CD4-positive, alpha-beta T cell treated with Interferon gamma for 1 hour (primary cell): Measurements from ENCODE around the gene MACROD2.

Experiments
- DNase-seq: peaks from one replicate; pipeline ENCODE4 v3.0.0-alpha.2; 2020

Gene MACROD2

GRCh38 chr20:14790190-14790589 is 794.9 kb downstream of the MACROD2 start:
- no peak for DNase-seq

DNA sequence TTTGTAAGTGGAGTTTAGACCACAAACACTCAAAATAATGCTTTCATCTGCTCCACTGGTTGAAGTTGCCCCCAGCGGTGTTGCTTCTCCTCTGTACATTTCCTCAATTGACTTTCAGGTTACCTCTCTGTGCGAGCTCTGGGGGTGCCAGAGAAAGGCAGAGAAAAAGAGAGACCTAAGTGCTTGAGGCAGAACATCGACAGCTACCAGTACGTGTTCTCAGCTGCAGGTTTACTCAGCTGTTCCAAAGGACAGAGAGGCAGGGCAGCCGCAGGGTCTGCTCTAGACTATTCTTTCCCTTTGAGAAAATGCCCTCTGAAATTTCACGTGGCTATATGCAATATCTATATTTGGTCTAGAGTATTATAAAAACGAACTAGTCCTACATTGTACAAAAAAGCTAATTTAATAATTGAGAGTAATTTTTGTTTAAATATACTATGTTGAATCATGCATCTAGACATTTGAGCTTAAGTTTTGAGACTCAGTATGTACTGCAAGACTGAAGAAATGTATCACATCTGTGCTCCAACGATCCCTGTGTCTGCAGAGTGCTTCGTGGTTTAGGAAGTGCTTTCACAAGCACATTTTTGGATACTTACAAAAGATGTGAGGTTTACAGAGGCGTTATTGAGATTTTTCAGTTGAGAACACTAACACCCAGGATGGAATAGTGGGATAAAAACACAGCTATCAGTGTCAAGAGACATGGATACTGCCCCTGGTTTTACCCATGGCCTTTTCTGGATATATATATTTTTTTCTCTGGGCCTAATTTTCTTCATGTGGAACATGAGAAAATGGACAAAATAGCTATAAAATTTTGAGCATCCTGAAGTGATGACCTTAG is 795.7 kb downstream of the MACROD2 start:
- no peak for DNase-seq

- DNase-seq = no peak
These were observed 797.6 kb downstream of the MACROD2 start for GRCh38 chr20:14792915-14793314.

DNA sequence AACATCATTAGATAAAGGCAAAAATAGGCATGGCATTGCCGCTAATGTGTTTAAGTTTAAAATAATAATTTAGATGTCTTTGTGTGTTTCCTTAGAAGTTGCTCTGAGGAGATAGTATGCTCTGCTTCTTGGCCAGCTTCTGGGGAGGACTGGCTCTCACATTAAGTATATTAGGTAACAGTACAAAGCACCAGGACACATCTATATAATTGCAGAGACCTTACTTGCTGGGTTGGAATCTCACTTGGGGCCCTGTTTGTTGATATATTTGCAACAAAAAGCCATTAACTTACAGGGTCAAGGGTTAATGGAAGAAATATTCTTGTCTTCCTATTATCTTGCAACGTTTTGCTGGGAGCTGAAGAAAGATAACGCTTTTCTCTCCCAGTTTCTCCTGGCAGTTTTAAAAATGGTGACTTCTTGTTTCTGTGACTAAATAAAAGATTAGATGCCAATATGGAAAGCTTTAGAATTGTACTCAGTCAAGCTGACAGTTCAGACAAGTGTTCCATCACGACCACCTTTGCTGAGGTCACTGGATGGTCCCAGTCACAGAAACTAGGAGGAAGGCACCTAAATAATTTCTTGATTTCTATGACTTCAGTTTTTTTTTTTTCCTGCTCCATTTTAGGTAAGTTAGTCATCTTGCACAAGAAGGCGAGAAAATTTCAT is 804.4 kb downstream of the MACROD2 start:
- no peak for DNase-seq

GRCh38 chr20:14800707-14801425 is 805.5 kb downstream of the MACROD2 start:
- no peak for DNase-seq

DNA sequence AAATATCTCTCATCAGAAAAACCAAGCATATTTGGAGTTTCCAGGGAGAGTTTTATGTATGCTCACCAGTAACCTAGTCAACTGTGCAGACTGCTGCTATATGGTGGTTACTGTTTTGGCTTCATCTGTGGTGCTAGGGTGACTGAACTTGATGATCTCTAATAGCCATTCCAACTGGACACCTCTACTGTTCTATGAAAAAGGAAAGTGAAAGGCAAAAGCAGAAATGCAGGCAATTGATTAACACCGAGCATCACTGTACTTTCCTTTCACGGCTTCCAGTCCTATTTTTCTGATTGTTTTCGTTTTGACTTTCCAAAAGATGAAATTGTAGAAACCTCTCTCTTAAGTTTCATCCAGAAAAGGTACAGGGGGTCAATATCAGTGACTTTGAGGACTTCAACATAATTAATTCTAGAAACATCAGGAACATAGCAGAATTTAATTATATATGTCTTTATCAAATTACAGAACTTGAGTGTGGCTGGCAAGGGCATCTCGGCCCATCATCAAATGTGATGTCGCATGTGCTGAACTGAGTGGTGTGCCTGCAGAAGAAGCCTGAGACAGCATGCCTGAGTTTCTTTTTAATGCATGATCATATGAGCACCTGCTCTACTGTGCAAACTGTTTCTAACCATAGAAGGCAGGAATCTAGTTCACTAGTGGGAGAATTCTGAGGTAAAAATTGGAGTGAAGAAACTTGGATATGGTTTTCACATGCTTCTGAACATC is 806.4 kb downstream of the MACROD2 start:
- no peak for DNase-seq

DNA sequence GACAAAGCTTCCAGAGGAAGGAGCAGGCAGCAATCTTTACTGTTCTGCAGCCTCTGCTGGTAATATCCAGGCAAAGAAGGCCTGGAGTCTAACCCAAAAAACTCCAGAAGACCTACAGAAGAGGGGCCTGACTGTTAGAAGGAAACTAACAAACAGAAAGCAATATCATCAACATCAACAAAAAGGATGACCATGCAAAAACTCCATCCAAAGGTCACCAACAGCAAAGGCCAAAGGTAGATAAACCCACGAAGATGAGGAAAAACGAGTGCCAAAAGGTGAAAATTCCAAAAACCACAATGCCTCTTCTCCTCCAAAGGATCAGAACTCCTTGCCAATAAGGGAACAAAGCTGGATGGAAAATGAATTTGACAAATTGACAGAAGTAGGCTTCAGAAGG is 811.9 kb downstream of the MACROD2 start:
- no peak for DNase-seq

DNA sequence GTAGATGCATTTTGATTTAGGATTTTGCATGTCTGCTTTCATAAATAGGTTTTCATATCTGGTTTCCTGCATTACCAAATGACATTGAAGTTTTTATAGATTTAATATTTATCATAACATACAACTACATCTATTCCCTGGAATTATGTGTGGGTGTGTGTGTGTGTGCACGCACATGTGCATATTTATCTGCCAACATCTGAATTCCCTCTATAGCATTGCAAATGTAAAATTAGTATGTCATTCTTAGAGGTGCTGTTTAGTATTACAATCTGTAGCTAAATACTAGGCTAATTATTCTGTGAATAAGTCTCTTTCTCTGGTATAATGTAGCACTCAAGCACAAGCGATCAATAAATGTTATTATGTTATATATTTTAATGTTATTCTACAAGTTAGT is 820.0 kb downstream of the MACROD2 start:
- DNase-seq = no peak

DNA sequence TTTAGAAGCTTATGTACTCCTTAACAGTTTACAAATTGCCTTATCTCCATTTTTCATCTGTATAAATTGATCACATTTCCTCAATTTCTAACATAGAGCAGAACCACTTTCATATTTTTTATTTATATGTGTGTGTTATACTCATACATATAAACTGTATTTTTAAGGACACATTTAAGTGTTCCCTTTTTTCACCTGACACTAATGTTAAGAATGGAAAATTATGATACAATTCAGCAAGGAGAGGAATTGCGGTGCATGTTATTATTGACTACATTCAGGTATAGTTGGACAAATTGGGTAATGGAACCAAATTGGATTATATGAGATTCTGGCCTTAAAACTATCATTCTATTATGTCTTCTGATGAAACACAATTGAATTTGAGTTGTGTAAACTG is 821.2 kb downstream of the MACROD2 start:
- no peak for DNase-seq

DNA sequence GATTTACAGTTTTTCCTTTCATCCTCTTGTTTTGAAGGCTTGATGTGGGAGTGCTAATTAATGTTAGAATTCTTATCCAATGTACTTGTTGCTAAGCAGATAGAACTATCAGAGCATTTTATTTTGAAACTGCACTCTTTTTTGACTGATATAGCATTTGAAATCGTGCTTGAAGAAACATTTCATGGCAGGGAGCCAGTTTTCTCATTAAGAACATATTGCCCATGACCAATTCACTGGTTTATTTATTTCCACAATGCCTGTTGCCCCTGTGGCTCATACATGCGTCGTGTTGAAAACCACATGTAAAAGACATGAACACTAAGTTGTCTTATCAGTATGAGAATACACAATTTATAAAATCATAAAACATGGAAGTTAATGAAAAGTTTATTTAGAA is 821.8 kb downstream of the MACROD2 start:
- DNase-seq = no peak

DNA sequence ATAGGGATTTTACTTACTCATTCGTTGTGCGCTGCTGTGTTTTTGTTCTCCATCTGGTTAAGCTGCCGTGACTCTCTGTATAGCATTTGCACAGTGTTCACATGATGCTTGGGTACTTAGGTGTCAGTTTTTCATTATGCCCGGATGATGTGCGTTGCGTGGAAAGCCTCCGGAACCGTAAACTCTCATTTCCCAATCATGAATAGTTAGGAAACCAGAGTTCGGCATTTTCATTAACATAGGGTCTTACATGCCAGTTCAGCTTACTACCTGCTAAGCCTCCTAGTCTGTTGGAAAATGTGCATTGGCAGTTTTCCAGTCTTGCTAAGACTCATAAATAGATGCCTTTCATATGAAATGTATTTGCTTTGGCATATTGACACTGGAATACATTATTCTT is 825.5 kb downstream of the MACROD2 start:
- no peak for DNase-seq

DNA sequence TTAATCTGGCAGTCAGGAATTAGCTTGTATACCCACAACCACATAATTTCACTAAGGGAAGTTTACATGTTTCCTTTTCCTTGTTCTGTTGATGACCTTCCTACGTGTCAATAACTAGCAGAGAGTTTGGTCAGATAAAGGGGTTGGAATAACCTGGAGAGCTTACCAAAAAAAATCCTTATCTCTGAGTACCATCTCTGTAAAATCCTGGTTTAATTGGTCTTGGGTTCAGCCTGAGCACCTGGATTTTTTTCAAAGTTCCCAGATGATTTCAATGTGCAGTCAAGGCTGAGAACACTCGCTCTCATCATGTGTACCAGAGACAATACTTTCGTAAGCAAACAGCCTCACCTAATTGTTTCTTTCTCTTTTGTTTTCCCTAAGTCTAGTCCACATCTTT is 825.9 kb downstream of the MACROD2 start:
- no peak for DNase-seq

- DNase-seq = no peak
These were observed 829.7 kb downstream of the MACROD2 start for GRCh38 chr20:14824996-14825395.

DNA sequence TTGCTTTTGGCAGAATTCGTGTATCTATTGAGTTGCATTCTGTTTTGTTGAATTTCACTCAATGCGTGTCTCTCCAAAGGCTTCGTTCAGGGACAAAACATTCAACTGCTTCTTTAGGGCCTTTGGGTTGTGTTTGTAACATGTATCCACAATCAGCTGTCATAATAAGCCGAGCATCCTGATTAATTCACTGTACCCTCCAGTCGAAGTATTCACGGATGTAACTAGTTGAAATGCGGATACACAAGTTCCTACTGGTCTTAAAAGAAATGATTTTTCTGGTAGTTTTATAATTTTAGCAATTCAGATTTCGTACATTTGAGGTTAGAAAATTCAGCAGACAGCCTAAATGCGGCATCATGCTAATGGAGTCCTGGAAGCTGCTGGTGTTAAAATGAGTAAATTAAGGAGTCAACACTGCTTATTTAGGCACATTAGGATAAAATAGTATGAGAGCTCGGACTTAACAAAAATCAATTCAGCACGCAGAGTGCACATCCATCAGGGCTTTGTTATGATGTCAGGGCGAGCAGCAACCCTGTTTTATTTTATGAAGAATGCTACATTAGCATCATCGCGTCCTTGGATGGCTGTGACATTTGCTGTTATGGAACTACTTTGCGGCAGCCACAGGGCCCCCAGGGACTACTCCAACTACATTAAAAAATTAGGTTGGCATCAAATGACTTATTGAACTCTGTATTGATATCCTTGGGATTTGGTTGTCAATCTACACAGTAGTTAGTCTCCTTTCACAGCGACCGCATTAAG is 831.4 kb downstream of the MACROD2 start:
- no peak for DNase-seq

DNA sequence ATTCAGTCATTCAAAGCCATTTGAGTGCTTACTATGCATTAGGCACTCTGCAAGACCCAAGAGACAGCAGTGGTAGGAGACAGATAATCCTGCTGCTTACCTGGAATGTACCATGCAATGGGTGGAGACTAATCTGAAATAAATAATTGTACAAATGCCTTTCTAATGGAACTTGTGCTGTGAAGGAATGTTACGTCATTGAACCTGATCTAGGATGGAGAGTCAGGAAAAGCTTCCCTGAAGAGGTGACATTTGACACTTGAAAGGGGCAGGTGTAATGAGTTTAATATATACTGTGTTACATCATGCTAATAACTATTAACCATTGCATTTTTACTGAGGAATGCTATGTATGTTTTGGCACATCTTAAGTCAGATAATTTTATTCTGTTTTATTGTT is 833.1 kb downstream of the MACROD2 start:
- no peak for DNase-seq

- DNase-seq = no peak
These were observed 834.6 kb downstream of the MACROD2 start for GRCh38 chr20:14829906-14830305.

- DNase-seq = no peak
These were observed 835.1 kb downstream of the MACROD2 start for GRCh38 chr20:14830466-14830865.

DNA sequence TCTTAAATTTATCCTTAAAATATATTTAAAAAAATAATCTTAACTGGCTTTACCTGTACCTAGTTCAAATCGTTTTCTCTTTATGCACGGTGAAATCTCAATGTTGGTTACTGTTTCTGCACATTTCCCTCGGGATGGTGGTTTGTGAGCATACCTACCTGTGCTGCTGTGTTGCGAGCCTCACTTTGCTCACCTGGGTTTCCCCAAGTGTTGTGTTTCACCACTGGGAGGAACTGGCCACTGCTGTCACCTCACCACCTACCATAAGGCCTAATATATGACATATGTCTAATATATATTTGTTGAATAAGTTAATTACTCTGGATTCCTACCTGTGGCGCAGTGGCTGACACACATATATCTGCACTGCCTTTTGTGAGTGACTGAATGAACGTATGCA is 835.6 kb downstream of the MACROD2 start:
- no peak for DNase-seq

DNA sequence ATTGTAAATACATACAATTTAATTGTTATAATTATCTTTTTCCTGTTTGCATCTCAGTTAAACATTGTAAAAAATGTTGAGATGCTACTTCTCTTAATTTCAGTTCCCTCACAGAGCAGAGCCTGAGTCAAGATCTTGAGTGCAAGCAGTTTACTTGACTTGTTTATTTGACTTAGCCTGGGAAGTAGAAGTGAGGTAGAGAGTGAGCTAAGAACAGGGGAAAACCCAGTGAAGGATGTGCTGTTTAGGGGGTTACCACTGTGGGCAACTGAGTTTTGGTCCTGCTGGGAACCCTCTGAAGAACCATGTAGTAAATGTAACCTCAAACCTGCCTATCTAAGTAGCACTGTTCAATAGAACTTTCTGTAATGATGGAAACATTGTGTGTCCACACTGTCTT is 837.3 kb downstream of the MACROD2 start:
- DNase-seq = no peak

DNA sequence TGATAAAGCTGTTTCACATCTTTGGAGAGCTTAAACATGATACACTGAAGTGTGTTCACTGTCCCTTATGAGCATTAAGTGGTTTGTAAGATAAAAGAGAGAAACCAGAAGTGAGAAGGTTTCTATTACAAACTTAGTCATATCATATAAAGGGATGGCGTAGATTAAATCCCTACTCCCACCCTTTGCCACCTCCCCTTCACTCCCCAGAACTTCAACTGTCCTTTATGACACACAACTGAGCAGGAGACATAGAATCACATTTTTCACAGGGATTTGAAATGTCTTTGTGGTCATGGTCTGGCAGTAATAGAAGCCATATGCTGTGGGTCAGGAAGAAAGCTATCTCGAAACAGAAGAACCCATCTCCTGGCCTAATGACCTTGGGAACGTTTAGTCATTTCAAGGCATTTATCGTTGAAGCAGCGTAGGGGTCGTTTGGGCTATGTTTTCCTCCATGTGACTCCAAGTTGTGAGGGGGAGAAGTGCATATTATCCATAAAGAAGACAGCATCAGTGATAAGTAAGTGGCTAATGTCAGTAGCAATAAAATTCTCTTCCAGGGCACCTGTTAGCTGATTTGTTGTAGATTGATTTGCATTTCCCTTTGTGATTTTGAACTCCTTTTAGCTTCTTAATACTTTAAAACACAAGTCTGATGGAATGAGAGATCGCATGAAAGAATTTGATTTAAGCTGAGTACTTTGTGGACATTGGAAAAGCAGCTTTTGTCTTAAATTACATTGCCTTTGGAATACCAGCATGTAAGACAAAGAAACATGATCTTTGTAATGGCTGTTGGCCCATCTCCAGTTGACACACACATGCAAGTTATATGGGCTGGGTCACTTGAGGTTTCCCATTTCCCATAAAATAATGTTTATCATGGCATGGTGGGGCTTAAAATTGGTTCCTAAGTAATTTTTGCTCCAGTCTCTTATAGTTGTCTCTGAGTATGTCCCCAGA is 843.6 kb downstream of the MACROD2 start:
- DNase-seq = no peak
